Measurements from ENCODE around the gene RBMS3. TPM values are rescaled to one million over a fixed set of nuclear protein-coding genes. Genes with fewer than 3 reads are reported as not detected.
"Not testable (repeated sequence)": the region's sequence is repeated elsewhere in the genome, so short reads cannot be mapped to it uniquely, and the experiment has no call there.

RBMS3 gene
- total RNA-seq, 4 donors from 2014 or later, result 2.8 to 77.6 (median 13.7) TPM

DNA sequence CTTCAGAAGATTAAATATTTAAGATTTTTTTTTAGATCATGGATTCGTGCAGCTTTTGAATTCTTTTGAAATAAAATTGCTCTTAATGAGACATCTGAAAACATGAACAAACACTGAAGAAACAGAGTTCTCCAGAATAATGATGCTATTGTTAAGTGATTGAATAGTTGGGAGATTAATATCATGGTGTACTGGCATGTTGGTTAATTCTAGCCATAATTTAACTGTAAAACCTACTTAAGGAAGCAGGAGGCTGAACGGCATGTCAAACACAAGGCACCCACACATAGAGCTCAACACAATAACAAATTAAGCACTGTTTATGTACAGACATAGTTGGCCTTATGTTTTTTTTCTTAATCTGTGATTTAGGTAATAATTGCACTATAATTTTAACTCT is 185.6 kb downstream of the RBMS3 start:
- H3K27ac ChIP-seq, result no peak overlapping the region
- DNase-seq, result no peak
- no peak for TF ChIP-seq POLR2A (IDR thresholded peaks at IDR 0.05)
- TF ChIP-seq, protein P1, sequence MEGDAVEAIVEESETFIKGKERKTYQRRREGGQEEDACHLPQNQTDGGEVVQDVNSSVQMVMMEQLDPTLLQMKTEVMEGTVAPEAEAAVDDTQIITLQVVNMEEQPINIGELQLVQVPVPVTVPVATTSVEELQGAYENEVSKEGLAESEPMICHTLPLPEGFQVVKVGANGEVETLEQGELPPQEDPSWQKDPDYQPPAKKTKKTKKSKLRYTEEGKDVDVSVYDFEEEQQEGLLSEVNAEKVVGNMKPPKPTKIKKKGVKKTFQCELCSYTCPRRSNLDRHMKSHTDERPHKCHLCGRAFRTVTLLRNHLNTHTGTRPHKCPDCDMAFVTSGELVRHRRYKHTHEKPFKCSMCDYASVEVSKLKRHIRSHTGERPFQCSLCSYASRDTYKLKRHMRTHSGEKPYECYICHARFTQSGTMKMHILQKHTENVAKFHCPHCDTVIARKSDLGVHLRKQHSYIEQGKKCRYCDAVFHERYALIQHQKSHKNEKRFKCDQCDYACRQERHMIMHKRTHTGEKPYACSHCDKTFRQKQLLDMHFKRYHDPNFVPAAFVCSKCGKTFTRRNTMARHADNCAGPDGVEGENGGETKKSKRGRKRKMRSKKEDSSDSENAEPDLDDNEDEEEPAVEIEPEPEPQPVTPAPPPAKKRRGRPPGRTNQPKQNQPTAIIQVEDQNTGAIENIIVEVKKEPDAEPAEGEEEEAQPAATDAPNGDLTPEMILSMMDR (IDR thresholded peaks at IDR 0.05), result no peak
- H3K27me3 ChIP-seq, result no peaks in the 10 kb centered on the region
- H3K36me3 ChIP-seq, result no peaks in the 10 kb centered on the region
- H3K4me3 ChIP-seq, result no peak overlapping the region
- no peaks in the 10 kb centered on the region for H3K9me3 ChIP-seq
- H3K4me1 ChIP-seq, result no peaks in the 10 kb centered on the region

DNA sequence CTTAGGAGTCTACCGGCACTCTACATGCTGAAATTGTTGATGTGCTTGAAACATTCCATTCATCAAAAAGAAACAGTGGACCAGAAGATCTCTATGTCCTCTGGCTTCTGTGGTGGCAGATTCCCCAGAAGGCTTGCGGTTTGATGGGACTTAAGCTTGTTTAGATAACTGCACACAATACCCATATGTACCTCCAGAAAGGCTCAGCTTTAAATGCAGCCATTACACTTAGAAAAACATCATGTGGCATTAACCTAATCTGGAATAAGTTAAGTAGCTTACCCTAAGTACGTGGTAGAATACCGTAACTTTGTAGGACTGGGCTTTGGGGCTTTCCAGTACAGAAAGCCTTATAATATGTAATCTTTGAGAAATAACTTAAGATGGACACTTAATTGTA is 187.3 kb downstream of the RBMS3 start:
- DNase-seq, result no peak

DNA sequence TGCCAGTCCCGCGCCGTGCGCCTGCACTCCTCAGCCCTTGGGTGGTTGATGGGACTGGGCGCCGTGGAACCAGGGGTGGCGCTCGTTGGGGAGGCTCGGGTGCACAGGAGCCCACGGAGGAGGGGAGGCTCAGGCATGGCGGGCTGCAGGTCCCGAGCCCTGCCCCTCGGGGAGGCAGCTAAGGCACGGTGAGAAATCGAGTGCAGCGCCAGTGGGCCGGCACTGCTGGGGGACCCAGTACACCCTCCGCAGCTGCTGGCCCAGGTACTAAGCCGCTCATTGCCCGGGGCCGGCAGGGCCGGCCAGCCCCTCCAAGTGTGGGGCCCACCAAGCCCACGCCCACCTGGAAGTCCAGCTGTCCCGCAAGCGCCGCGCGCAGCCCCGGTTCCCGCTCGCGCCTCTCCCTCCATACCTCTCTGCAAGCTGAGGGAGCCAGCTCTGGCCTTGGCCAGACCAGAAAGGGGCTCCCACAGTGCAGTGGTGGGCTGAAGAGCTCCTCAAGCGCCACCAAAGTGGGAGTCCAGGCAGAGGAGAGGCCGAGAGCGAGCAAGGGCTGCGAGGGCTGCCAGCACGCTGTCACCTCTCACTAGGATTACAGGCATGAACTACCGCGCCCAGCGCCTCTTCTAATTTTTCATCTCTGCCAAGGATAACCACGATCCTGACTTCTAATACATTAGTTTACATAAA is 192.8 kb downstream of the RBMS3 start:
- H3K27ac ChIP-seq, H3K4me3 ChIP-seq, DNase-seq, H3K27me3 ChIP-seq, H3K4me1 ChIP-seq, H3K36me3 ChIP-seq, H3K9me3 ChIP-seq: not testable (repeated sequence)

More for the DNA sequence above, 187.3 kb downstream of the RBMS3 start:
- no peak for TF ChIP-seq POLR2A (IDR thresholded peaks at IDR 0.05)
- TF ChIP-seq, protein P1 (IDR thresholded peaks at IDR 0.05), result no peak
- H3K9me3 ChIP-seq, result no peaks in the 10 kb centered on the region
- no peak overlapping the region for H3K4me3 ChIP-seq
- H3K4me1 ChIP-seq, result no peaks in the 10 kb centered on the region
- no peak overlapping the region for H3K27ac ChIP-seq
- H3K36me3 ChIP-seq, result no peaks in the 10 kb centered on the region
- no peaks in the 10 kb centered on the region for H3K27me3 ChIP-seq

DNA sequence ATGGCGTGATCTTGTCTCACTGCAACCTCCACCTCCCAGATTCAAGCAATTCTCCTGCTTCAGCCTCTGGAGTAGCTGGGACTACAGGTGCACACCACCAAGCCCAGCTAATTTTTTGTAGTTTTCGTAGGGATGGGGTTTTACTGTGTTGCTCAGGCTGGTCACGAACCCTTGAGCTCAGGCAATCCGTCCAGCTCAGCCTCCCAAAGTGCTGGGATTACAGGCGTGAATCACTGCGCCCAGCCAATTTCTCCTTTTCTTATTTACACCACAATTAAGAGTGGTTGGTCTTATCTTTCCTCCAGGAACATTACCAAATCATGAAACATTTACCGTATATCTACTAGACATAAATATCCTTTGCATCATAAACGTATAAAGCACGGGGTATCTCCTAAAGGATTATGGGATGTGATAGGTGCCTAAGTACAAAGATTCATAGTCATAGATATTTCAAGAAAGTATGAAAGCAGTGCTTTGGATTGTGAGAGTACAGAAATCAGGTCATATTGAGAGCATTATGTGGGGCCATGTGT is 194.5 kb downstream of the RBMS3 start:
- Histone ChIP-seq H3K27ac (no peak overlapping the region), H3K9me3 (no peaks in the 10 kb centered on the region), H3K4me3 (no peak overlapping the region), H3K4me1 (no peaks in the 10 kb centered on the region), H3K36me3 (no peaks in the 10 kb centered on the region), H3K27me3 (no peaks in the 10 kb centered on the region)
- no peak for TF ChIP-seq POLR2A (IDR thresholded peaks at IDR 0.05)
- TF ChIP-seq, protein P1 (IDR thresholded peaks at IDR 0.05), result no peak
- DNase-seq, result no peak

DNA sequence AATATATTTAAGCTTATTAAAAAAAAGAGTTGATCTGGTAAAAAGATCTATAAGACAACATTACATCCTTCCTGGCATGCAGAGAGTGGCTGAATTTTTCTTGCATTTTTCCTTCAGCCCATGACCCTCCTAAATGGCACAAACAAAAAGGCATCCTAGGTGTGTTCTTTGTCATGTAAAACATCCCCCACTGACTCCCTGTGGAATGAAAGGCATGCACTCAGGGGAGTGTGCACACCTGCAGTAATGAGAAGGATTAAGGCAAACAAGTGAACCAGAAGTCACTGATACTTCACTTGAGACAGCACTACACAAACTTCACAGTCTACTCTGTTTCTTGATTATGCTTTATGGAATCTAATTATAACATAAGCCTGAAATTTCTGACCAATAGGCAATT is 195.0 kb downstream of the RBMS3 start:
- no peak overlapping the region for H3K4me3 ChIP-seq
- H3K4me1 ChIP-seq, result no peaks in the 10 kb centered on the region
- H3K27me3 ChIP-seq, result no peaks in the 10 kb centered on the region
- TF ChIP-seq, protein P1 (IDR thresholded peaks at IDR 0.05), result no peak
- TF ChIP-seq POLR2A (IDR thresholded peaks at IDR 0.05), result no peak
- no peak overlapping the region for H3K27ac ChIP-seq
- no peak for DNase-seq
- no peaks in the 10 kb centered on the region for H3K9me3 ChIP-seq
- no peaks in the 10 kb centered on the region for H3K36me3 ChIP-seq

DNA sequence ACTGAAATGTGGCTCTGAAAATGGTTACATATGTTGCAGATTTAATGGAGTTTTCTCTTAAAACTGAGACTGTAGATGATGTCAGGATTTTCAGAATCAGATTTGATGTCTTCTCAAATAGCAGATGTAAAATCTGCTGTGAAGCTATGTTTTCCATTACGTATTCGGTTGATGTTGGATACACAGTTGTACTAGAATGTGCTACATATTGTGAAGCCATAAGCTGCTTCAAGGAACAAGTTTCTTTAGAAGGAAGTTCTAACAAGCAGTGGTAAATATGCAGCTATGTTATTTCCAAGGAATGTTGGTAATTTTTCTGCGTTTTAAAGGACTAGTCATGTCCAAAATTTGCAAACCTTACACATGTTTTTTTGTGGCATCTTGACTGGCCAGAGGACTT is 197.7 kb downstream of the RBMS3 start:
- no peak for TF ChIP-seq POLR2A (IDR thresholded peaks at IDR 0.05)
- TF ChIP-seq, protein P1 (IDR thresholded peaks at IDR 0.05), result no peak
- DNase-seq, result no peak

More for the DNA sequence above, 197.7 kb downstream of the RBMS3 start:
- Histone ChIP-seq H3K4me1 (no peaks in the 10 kb centered on the region), H3K27me3 (no peaks in the 10 kb centered on the region), H3K36me3 (no peaks in the 10 kb centered on the region), H3K4me3 (no peak overlapping the region), H3K9me3 (no peaks in the 10 kb centered on the region), H3K27ac (no peak overlapping the region)
